IMR-90 (cell line): Measurements from ENCODE around the gene SIAH1. TPM values are rescaled to one million over a fixed set of nuclear protein-coding genes. Genes with fewer than 3 reads are reported as not detected.

Experiments used
- ATAC-seq: fragments of 200-7000 bp; cut with Tn5 transposase; 2 replicates; pipeline ENCODE4 v1.9.1; 2020; ENCODE audit warnings: low read depth, mild to moderate bottlenecking, moderate library complexity
- BruUV-seq: library from RNA; stranded (reverse); fragments of 400-500 nt; replicated peaks from 2 replicates; lab custom pipeline; 2021; lab: Mats Ljungman, UMichigan
- CTCF ChIA-PET: fragments of 300-600 bp; formaldehyde crosslinking; extraction: SDS; loops from one replicate; lab custom pipeline; 2021; ENCODE audit warnings: antibody characterized with exemption; lab: Yijun Ruan, JAX
- POLR2A ChIA-PET: fragments of 300-600 bp; sonication (Branson Sonifier 250); formaldehyde crosslinking; loops from one replicate; lab custom pipeline; 2022; ENCODE audit warnings: antibody characterized with exemption; ENCODE audit not compliant: unreplicated experiment; lab: Charles Lee
- DNase-seq: peaks from one replicate; pipeline ENCODE4 v3.0.0; 2013
- H2AFZ ChIP-seq: replicated peaks from 2 replicates; pipeline ENCODE3; 2013; ENCODE audit warnings: low read length, mild to moderate bottlenecking; ENCODE audit not compliant: poor library complexity
- H2AK5ac ChIP-seq: 2 replicates; pipeline ENCODE4 v1.6.1; 2013; ENCODE audit warnings: low read depth, low read length, inconsistent platforms
- H2AK9ac ChIP-seq: replicated peaks from 2 replicates; pipeline ENCODE3; 2013; ENCODE audit warnings: mild to moderate bottlenecking, low read depth, low read length, moderate library complexity; ENCODE audit not compliant: poor library complexity
- H2BK120ac ChIP-seq: 2 replicates; pipeline ENCODE4 v1.6.1; 2013; ENCODE audit warnings: low read depth, low read length, inconsistent platforms
- H2BK15ac ChIP-seq: 3 replicates; pipeline ENCODE4 v1.6.1; 2013; ENCODE audit warnings: low read depth, low read length, inconsistent platforms
- H2BK20ac ChIP-seq: 2 replicates; pipeline ENCODE4 v1.6.1; 2013; ENCODE audit warnings: low read depth, mild to moderate bottlenecking, inconsistent platforms, low read length, moderate library complexity
- H2BK5ac ChIP-seq: 2 replicates; pipeline ENCODE4 v1.6.1; 2013; ENCODE audit warnings: mild to moderate bottlenecking, low read depth, low read length, inconsistent platforms; ENCODE audit not compliant: poor library complexity, severe bottlenecking
- H3K14ac ChIP-seq: replicated peaks from 2 replicates; pipeline ENCODE4 v1.6.1; 2013; ENCODE audit warnings: low read depth, low read length, inconsistent platforms
- H3K18ac ChIP-seq: 2 replicates; pipeline ENCODE4 v1.6.1; 2013; ENCODE audit warnings: low read depth, low read length, control low read depth
- H3K23ac ChIP-seq: 2 replicates; pipeline ENCODE4 v1.6.1; 2013; ENCODE audit warnings: low read depth, low read length, inconsistent platforms
- H3K27ac ChIP-seq: 2 replicates; pipeline ENCODE4 v1.5.1; 2013; ENCODE audit warnings: mild to moderate bottlenecking, control low read depth, low read length; ENCODE audit not compliant: insufficient read depth
- H3K27me3 ChIP-seq: 2 replicates; pipeline ENCODE4 v1.6.1; 2013; ENCODE audit warnings: low read length; ENCODE audit not compliant: control insufficient read depth, insufficient read depth
- H3K36me3 ChIP-seq: 2 replicates; pipeline ENCODE4 v1.6.1; 2013; ENCODE audit warnings: low read length, mixed read lengths; ENCODE audit not compliant: control insufficient read depth, insufficient read depth
- H3K4ac ChIP-seq: 2 replicates; pipeline ENCODE4 v1.6.1; 2013; ENCODE audit warnings: low read depth, low read length, inconsistent platforms
- H3K4me1 ChIP-seq: 2 replicates; pipeline ENCODE4 v1.6.1; 2013; ENCODE audit warnings: low read length, mixed read lengths; ENCODE audit not compliant: control insufficient read depth, insufficient read depth
- H3K4me2 ChIP-seq: 2 replicates; pipeline ENCODE4 v1.6.1; 2013; ENCODE audit warnings: low read depth, mild to moderate bottlenecking, control low read depth, low read length, moderate library complexity
- H3K4me3 ChIP-seq: 2 replicates; pipeline ENCODE4 v1.5.1; 2013; ENCODE audit warnings: low read depth, mild to moderate bottlenecking, control low read depth, low read length, moderate library complexity; ENCODE audit not compliant: insufficient read depth
- H3K56ac ChIP-seq: 2 replicates; pipeline ENCODE4 v1.6.1; 2013; ENCODE audit warnings: low read length, inconsistent platforms; ENCODE audit not compliant: insufficient read depth; ENCODE audit errors: extremely low read depth
- H3K79me1 ChIP-seq, 2 experiments: 2 replicates each; pipeline ENCODE4 v1.6.1; 2013; ENCODE audit warnings: low read length in 2 of 2, inconsistent platforms in 1 of 2, low read depth in 1 of 2
- H3K9ac ChIP-seq: 2 replicates; pipeline ENCODE4 v1.6.1; 2013; ENCODE audit warnings: low read depth, low read length, control low read depth
- H3K9me1 ChIP-seq: 2 replicates; pipeline ENCODE4 v1.6.1; 2013; ENCODE audit warnings: low read length, inconsistent platforms; ENCODE audit not compliant: insufficient read depth
- H3K9me3 ChIP-seq: 2 replicates; pipeline ENCODE4 v1.6.1; 2013; ENCODE audit warnings: low read length; ENCODE audit not compliant: control insufficient read depth, insufficient read depth
- H4K20me1 ChIP-seq: 2 replicates; pipeline ENCODE4 v1.6.1; 2013; ENCODE audit warnings: low read length, inconsistent platforms; ENCODE audit not compliant: insufficient read depth
- H4K5ac ChIP-seq: 2 replicates; pipeline ENCODE4 v1.6.1; 2013; ENCODE audit warnings: mild to moderate bottlenecking, low read depth, low read length, control low read depth
- H4K8ac ChIP-seq, 2 experiments: 2 replicates each; pipeline ENCODE4 v1.6.1; 2013; ENCODE audit warnings: low read depth in 2 of 2, low read length in 2 of 2, control low read depth in 1 of 2, inconsistent platforms in 1 of 2
- H4K91ac ChIP-seq: 2 replicates; pipeline ENCODE4 v1.6.1; 2013; ENCODE audit warnings: low read depth, low read length, inconsistent platforms; ENCODE audit not compliant: insufficient read depth
- BHLHE40 ChIP-seq: fragments of 150-350 bp; IDR thresholded peaks from 2 replicates; pipeline ENCODE4 v1.6.1; 2016; ENCODE audit warnings: mild to moderate bottlenecking, low read depth, low read length
- CEBPB ChIP-seq: IDR thresholded peaks from 2 replicates; pipeline ENCODE4 v1.6.1; 2012; ENCODE audit warnings: low read depth, low read length, improper control_type of control experiment
- CHD1 ChIP-seq: IDR thresholded peaks from 2 replicates; pipeline ENCODE4 v1.6.1; 2012; ENCODE audit warnings: low read depth, low read length, improper control_type of control experiment
- CTCF ChIP-seq: conservative IDR thresholded peaks from 2 replicates; pipeline ENCODE4 v1.5.1; 2012; ENCODE audit warnings: mild to moderate bottlenecking, low read depth, low read length, improper control_type of control experiment
- FOS ChIP-seq: fragments of 150-350 bp; IDR thresholded peaks from 2 replicates; pipeline ENCODE4 v1.6.1; 2016; ENCODE audit warnings: low read depth, low read length
- MAFK ChIP-seq: IDR thresholded peaks from 2 replicates; pipeline ENCODE4 v1.6.1; 2012; ENCODE audit warnings: low read depth, low read length, improper control_type of control experiment
- MAZ ChIP-seq: IDR thresholded peaks from 2 replicates; pipeline ENCODE4 v1.6.1; 2012; ENCODE audit warnings: low read depth, mild to moderate bottlenecking, low read length, improper control_type of control experiment, moderate library complexity, borderline replicate concordance
- MXI1 ChIP-seq: IDR thresholded peaks from 2 replicates; pipeline ENCODE4 v1.6.1; 2012; ENCODE audit warnings: low read depth, mild to moderate bottlenecking, low read length, moderate library complexity, borderline replicate concordance
- NFE2L2 ChIP-seq: fragments of 150-350 bp; IDR thresholded peaks from 2 replicates; pipeline ENCODE4 v1.6.1; 2016; ENCODE audit warnings: low read depth, mild to moderate bottlenecking, low read length
- POLR2A ChIP-seq: IDR thresholded peaks from 2 replicates; pipeline ENCODE4 v1.6.1; 2012; ENCODE audit warnings: mild to moderate bottlenecking, low read depth, low read length
- RAD21 ChIP-seq: IDR thresholded peaks from 2 replicates; pipeline ENCODE4 v1.6.1; 2012; ENCODE audit warnings: low read length, improper control_type of control experiment
- RCOR1 ChIP-seq: IDR thresholded peaks from 2 replicates; pipeline ENCODE4 v1.6.1; 2012; ENCODE audit warnings: mild to moderate bottlenecking, low read length, improper control_type of control experiment; ENCODE audit not compliant: insufficient replicate concordance
- RFX5 ChIP-seq: IDR thresholded peaks from 2 replicates; pipeline ENCODE4 v1.8.0; 2012; ENCODE audit warnings: low read depth, mild to moderate bottlenecking, low read length, moderate library complexity
- SMC3 ChIP-seq: fragments of 150-350 bp; IDR thresholded peaks from 2 replicates; pipeline ENCODE4 v1.6.1; 2016; ENCODE audit warnings: low read depth, mild to moderate bottlenecking, antibody characterized with exemption, low read length, moderate library complexity
- WGBS, 2 experiments: methylation state at CpG; one replicate each; pipeline versions ENCODE4 v1.1.5 to v1.1.7; 2013; ENCODE audit warnings: missing lambda C conversion rate in 2 of 2; ENCODE audit not compliant: insufficient read length in 1 of 2; ENCODE audit errors: extremely low coverage in 2 of 2; 5-methylcytosine and 5-hydroxymethylcytosine counted together
- dilution Hi-C: fragments of 300-500 bp; cut with HindIII; formaldehyde crosslinking; loops from one replicate; pipeline ENCODE4 v1.14.3; 2018; ENCODE audit warnings: low sequenced_read_pairs; ENCODE audit not compliant: unreplicated experiment
- in situ Hi-C: fragments of 300-500 bp; cut with MboI; formaldehyde crosslinking; loops from 3 replicates; pipeline ENCODE4 v1.14.3; 2019; ENCODE audit warnings: low sequenced_read_pairs, inconsistent platforms, mixed read lengths
- intact Hi-C: fragments of 100-400 bp; cut with micrococcal nuclease; formaldehyde crosslinking; loops from 2 replicates; pipeline ENCODE4 v1.10.0; 2022
- polyA plus RNA-seq, 3 experiments: library from polyadenylated mRNA; depleted of rRNA; stranded (reverse); fragments of >200 nt; gene quantifications; 2 replicates each; pipeline ENCODE4 v1.2.3, GENCODE V29; 2012; ENCODE audit warnings: low replicate concordance in 1 of 3
- total RNA-seq: library from RNA; depleted of rRNA; stranded (reverse); fragments of >200 nt; gene quantifications from 2 replicates; pipeline ENCODE4 v1.2.3, GENCODE V29; 2012
- TF ChIP-seq, protein P1 (sequence below): fragments of 150-350 bp; IDR thresholded peaks from 2 replicates; pipeline ENCODE4 v1.6.1; 2017; ENCODE audit warnings: mild to moderate bottlenecking, antibody characterized with exemption, low read length, low read depth
- TF ChIP-seq, protein P2 (sequence below): fragments of 150-350 bp; IDR thresholded peaks from 2 replicates; pipeline ENCODE4 v1.6.1; 2016; ENCODE audit warnings: low read depth, mild to moderate bottlenecking, low read length, moderate library complexity, borderline replicate concordance

The SIAH1 gene
- total and polyA plus RNA-seq, 2 of the 4 experiments (the other 2 are of a cell fraction) = 10.3 to 17.7 TPM

DNA sequence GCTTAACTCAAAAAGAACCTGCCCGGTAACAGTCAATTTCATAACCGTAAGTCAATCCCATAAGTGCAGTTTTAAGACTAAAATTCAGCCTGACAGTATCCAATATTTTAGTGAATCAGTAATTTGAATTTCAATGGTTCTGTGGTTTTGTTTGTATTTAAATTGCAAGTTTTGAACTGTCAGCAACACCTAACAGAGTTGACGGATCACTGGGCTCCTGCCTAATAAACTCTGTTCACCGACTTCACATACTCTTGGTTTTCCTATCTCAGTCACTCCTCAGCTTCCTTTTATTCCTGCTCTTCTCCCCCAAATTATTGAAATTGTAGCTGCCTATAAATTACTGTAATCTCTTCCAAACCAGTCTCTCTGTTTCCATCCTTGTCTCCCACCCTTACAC, 12.5 kb downstream of the SIAH1 start:
- no peak overlapping the region for H3K4me2 ChIP-seq
- H4K20me1 ChIP-seq = peaks cover 69% of the 10 kb centered on the region
- no peak overlapping the region for H3K27ac ChIP-seq
- no peak overlapping the region for H4K5ac ChIP-seq
- H2BK5ac ChIP-seq = no peak overlapping the region
- no peak overlapping the region for H2BK15ac ChIP-seq
- H3K9ac ChIP-seq = no peak overlapping the region
- H2AFZ ChIP-seq = no peak overlapping the region
- H2BK120ac ChIP-seq = no peak overlapping the region
- intact Hi-C loops (no loop called here), dilution Hi-C loops (no loop called here), in situ Hi-C loops (no loop called here)
- ATAC-seq (no peak), DNase-seq (no peak)
- peaks cover 14 to 56% of the 10 kb centered on the region in 2 experiments; a peak in 3 of 4 replicates for H3K79me1 ChIP-seq
- no peak overlapping the region for H3K4me3 ChIP-seq
- CTCF ChIA-PET = interaction anchor here (1.7 kb wide), 1 partner anchor 11 kb away, joined by 4 read pairs; no protein-coding TSS in a partner anchor
- no peak overlapping the region for H3K18ac ChIP-seq
- POLR2A ChIA-PET = no interaction called here
- H3K14ac ChIP-seq = no peak overlapping the region
- no peak overlapping the region for H2AK9ac ChIP-seq
- H2BK20ac ChIP-seq = no peak overlapping the region
- no peak overlapping the region for H4K8ac ChIP-seq
- no peaks in the 10 kb centered on the region for H3K9me3 ChIP-seq
- no peaks in the 10 kb centered on the region for H3K36me3 ChIP-seq
- H4K91ac ChIP-seq = no peak overlapping the region
- H3K4ac ChIP-seq = no peak overlapping the region
- WGBS, 2 experiments = no CpG with 5 or more reads among the region's 4 CpGs
- peaks cover 18% of the 10 kb centered on the region for H3K4me1 ChIP-seq
- H2AK5ac ChIP-seq = no peak overlapping the region
- H3K56ac ChIP-seq = no peak overlapping the region
- H3K27me3 ChIP-seq = no peaks in the 10 kb centered on the region
- BruUV-seq = no TSS peak
- TF ChIP-seq, protein P1, sequence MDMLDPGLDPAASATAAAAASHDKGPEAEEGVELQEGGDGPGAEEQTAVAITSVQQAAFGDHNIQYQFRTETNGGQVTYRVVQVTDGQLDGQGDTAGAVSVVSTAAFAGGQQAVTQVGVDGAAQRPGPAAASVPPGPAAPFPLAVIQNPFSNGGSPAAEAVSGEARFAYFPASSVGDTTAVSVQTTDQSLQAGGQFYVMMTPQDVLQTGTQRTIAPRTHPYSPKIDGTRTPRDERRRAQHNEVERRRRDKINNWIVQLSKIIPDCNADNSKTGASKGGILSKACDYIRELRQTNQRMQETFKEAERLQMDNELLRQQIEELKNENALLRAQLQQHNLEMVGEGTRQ = no peak
- no peak for TF ChIP-seq NFE2L2
- TF ChIP-seq MAFK = no peak
- no peak for TF ChIP-seq RFX5
- no peak for TF ChIP-seq BHLHE40
- no peak for TF ChIP-seq SMC3
- TF ChIP-seq RCOR1 = no peak
- no peak for TF ChIP-seq FOS
- TF ChIP-seq RAD21 = no peak
- no peak for TF ChIP-seq MAZ
- TF ChIP-seq, protein P2, sequence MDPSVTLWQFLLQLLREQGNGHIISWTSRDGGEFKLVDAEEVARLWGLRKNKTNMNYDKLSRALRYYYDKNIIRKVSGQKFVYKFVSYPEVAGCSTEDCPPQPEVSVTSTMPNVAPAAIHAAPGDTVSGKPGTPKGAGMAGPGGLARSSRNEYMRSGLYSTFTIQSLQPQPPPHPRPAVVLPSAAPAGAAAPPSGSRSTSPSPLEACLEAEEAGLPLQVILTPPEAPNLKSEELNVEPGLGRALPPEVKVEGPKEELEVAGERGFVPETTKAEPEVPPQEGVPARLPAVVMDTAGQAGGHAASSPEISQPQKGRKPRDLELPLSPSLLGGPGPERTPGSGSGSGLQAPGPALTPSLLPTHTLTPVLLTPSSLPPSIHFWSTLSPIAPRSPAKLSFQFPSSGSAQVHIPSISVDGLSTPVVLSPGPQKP = no peak
- no peak for TF ChIP-seq CTCF
- no peak for TF ChIP-seq MXI1
- no peak for TF ChIP-seq CHD1
- no peak for TF ChIP-seq POLR2A
- TF ChIP-seq CEBPB = no peak
- H3K9me1 ChIP-seq = peaks cover 13% of the 10 kb centered on the region
- H3K23ac ChIP-seq = peak overlapping the region; percentile 42; the same call in 1 of the 2 replicates
